Measurements from ENCODE around the gene L1TD1. TPM values are rescaled to one million over a fixed set of nuclear protein-coding genes. Genes with fewer than 3 reads are reported as not detected.
"Not testable (repeated sequence)": the region's sequence is repeated elsewhere in the genome, so short reads cannot be mapped to it uniquely, and the experiment has no call there.

The L1TD1 gene
- polyA plus RNA-seq, 1 donor (not counting 4 experiments of a cell fraction or from before 2014, with no cell fraction given): 0.24 TPM

DNA sequence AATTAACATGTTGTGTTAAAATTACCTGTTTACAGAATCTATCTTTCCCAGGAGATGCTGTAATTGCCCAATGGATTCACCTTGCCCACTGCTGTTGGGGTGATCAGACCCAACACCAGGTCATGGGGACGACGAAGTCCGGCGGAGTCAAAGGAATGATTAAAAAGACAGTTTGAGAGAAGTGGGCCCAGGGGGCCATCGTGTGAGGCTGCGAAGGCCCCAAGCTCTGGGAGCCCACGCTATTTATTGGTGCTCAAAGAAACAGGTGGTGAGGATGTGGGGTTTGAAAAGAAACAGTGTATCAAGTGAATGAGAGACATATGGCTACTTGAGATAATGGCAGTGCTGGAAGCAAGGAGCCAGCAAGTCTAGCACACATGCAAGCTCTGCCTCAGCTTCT lies 16.3 kb upstream of the L1TD1 start:
- dilution Hi-C loops (cut with MboI; ENCODE audit: extremely low pct_ligation_motif_present, low sequenced_read_pairs): no loop called here
- DNase-seq (ENCODE audit: low read depth, low spot score) (no peak), FAIRE-seq (no peak)
- peaks cover 12% of the 10 kb centered on the region for H3K4me1 ChIP-seq (ENCODE audit: control insufficient read depth, extremely low read depth, insufficient read depth, low read length)
- H3K4me3 ChIP-seq (ENCODE audit: control insufficient read depth in 2 of 3, extremely low read depth in 1 of 3, insufficient read depth in 2 of 3, low read depth in 1 of 3, low read length in 3 of 3): no peak overlapping the region
- no peak overlapping the region for H2AFZ ChIP-seq (ENCODE audit: control insufficient read depth, low read length)
- H3K9me1 ChIP-seq (ENCODE audit: control insufficient read depth, extremely low read depth, insufficient read depth, low read length): no peaks in the 10 kb centered on the region
- H3K27me3 ChIP-seq (ENCODE audit: control insufficient read depth, extremely low read depth, insufficient read depth, low read length): no peaks in the 10 kb centered on the region
- H3K27ac ChIP-seq (ENCODE audit: control insufficient read depth, insufficient read depth, low read length): no peak overlapping the region
- H3K9me3 ChIP-seq (ENCODE audit: control insufficient read depth, low read depth, low read length): no peaks in the 10 kb centered on the region
- no peaks in the 10 kb centered on the region for H3K36me3 ChIP-seq (ENCODE audit: control insufficient read depth in 2 of 2, extremely low read depth in 1 of 2, insufficient read depth in 2 of 2, low read length in 2 of 2)
- H4K20me1 ChIP-seq (ENCODE audit: control insufficient read depth, extremely low read depth, insufficient read depth, low read length): no peaks in the 10 kb centered on the region
- TF ChIP-seq, protein P1, sequence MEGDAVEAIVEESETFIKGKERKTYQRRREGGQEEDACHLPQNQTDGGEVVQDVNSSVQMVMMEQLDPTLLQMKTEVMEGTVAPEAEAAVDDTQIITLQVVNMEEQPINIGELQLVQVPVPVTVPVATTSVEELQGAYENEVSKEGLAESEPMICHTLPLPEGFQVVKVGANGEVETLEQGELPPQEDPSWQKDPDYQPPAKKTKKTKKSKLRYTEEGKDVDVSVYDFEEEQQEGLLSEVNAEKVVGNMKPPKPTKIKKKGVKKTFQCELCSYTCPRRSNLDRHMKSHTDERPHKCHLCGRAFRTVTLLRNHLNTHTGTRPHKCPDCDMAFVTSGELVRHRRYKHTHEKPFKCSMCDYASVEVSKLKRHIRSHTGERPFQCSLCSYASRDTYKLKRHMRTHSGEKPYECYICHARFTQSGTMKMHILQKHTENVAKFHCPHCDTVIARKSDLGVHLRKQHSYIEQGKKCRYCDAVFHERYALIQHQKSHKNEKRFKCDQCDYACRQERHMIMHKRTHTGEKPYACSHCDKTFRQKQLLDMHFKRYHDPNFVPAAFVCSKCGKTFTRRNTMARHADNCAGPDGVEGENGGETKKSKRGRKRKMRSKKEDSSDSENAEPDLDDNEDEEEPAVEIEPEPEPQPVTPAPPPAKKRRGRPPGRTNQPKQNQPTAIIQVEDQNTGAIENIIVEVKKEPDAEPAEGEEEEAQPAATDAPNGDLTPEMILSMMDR (optimal IDR thresholded peaks at IDR 0.05 in 1 of 3, IDR thresholded peaks at IDR 0.05 in 1 of 3, conservative IDR thresholded peaks at IDR 0.05 in 1 of 3; ENCODE audit: extremely low read depth in 1 of 3, insufficient read depth in 2 of 3, low read length in 3 of 3): no peak
- no peak for TF ChIP-seq EZH2 (IDR thresholded peaks at IDR 0.05; ENCODE audit: low read length)
- no peak overlapping the region for H3K4me2 ChIP-seq (ENCODE audit: control insufficient read depth, extremely low read depth, insufficient read depth, low read depth, low read length)
- H3K9ac ChIP-seq (ENCODE audit: control insufficient read depth, extremely low read depth, insufficient read depth, low read length): no peak overlapping the region
- no peaks in the 10 kb centered on the region for H3K79me2 ChIP-seq (ENCODE audit: control insufficient read depth, insufficient read depth, low read length)

DNA sequence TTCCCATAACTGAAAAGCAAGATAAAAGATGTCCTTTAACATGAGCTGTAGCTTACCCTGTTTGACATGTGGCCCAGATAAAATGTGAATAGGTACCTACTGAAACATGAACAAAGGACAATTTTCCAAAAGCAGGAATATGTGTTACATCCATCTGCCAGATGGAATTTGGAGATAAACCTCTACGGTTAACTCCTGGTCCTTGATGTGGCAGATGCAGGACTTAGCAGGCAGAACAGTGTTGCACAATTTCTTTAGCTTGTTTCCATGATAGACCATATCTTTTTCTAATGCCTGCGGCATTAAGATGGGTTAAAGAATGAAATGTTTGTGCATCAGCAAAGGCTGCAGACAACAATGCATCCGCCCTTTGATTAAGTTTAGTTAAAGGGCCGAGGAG lies 14.6 kb upstream of the L1TD1 start:
- H3K4me3 ChIP-seq (ENCODE audit: control insufficient read depth in 2 of 3, extremely low read depth in 1 of 3, insufficient read depth in 2 of 3, low read depth in 1 of 3, low read length in 3 of 3); H3K79me2 ChIP-seq (ENCODE audit: control insufficient read depth, insufficient read depth, low read length); H3K9me1 ChIP-seq (ENCODE audit: control insufficient read depth, extremely low read depth, insufficient read depth, low read length); dilution Hi-C loops (cut with MboI; ENCODE audit: extremely low pct_ligation_motif_present, low sequenced_read_pairs); H3K27me3 ChIP-seq (ENCODE audit: control insufficient read depth, extremely low read depth, insufficient read depth, low read length); H3K9me3 ChIP-seq (ENCODE audit: control insufficient read depth, low read depth, low read length); H3K36me3 ChIP-seq (ENCODE audit: control insufficient read depth in 2 of 2, extremely low read depth in 1 of 2, insufficient read depth in 2 of 2, low read length in 2 of 2); H2AFZ ChIP-seq (ENCODE audit: control insufficient read depth, low read length); H4K20me1 ChIP-seq (ENCODE audit: control insufficient read depth, extremely low read depth, insufficient read depth, low read length); FAIRE-seq; H3K9ac ChIP-seq (ENCODE audit: control insufficient read depth, extremely low read depth, insufficient read depth, low read length); H3K27ac ChIP-seq (ENCODE audit: control insufficient read depth, insufficient read depth, low read length): not testable (repeated sequence)
- Histone ChIP-seq H3K4me2 (ENCODE audit: control insufficient read depth, extremely low read depth, insufficient read depth, low read depth, low read length) (peak overlapping the region; percentile 51), H3K4me1 (ENCODE audit: control insufficient read depth, extremely low read depth, insufficient read depth, low read length) (peaks cover 12% of the 10 kb centered on the region)
- DNase-seq (ENCODE audit: low read depth, low spot score): peak; percentile 4

DNA sequence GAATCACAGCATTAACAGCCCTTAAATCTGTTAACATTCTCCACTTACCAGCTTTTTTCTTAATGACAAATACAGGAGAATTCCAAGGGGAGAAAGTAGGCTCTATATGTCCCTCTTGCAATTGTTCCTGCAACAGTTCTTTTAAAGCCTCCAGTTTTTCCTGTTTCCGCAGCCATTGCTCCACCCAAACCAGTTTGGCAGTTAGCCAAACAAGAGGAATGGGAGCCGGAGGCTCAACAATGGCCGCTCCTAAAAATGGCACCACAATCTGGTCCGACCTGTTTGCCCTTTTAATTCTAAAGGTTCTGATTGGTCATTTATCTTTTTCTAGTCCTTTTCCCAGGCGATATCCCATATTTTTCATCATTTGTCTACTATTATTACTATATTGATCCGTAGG lies 14.0 kb upstream of the L1TD1 start:
- H3K9ac ChIP-seq (ENCODE audit: control insufficient read depth, extremely low read depth, insufficient read depth, low read length): no peak overlapping the region
- no peaks in the 10 kb centered on the region for H4K20me1 ChIP-seq (ENCODE audit: control insufficient read depth, extremely low read depth, insufficient read depth, low read length)
- H3K27ac ChIP-seq (ENCODE audit: control insufficient read depth, insufficient read depth, low read length): no peak overlapping the region
- H2AFZ ChIP-seq (ENCODE audit: control insufficient read depth, low read length): no peak overlapping the region
- H3K4me3 ChIP-seq (ENCODE audit: control insufficient read depth in 2 of 3, extremely low read depth in 1 of 3, insufficient read depth in 2 of 3, low read depth in 1 of 3, low read length in 3 of 3): no peak overlapping the region
- H3K4me1 ChIP-seq (ENCODE audit: control insufficient read depth, extremely low read depth, insufficient read depth, low read length): peaks cover 12% of the 10 kb centered on the region
- FAIRE-seq: no peak
- H3K27me3 ChIP-seq (ENCODE audit: control insufficient read depth, extremely low read depth, insufficient read depth, low read length): no peaks in the 10 kb centered on the region
- peak overlapping the region; percentile 51 for H3K4me2 ChIP-seq (ENCODE audit: control insufficient read depth, extremely low read depth, insufficient read depth, low read depth, low read length)
- dilution Hi-C loops (cut with MboI; ENCODE audit: extremely low pct_ligation_motif_present, low sequenced_read_pairs): no loop called here
- H3K36me3 ChIP-seq (ENCODE audit: control insufficient read depth in 2 of 2, extremely low read depth in 1 of 2, insufficient read depth in 2 of 2, low read length in 2 of 2): no peaks in the 10 kb centered on the region
- DNase-seq (ENCODE audit: low read depth, low spot score): no peak
- H3K9me1 ChIP-seq (ENCODE audit: control insufficient read depth, extremely low read depth, insufficient read depth, low read length): no peaks in the 10 kb centered on the region
- H3K9me3 ChIP-seq (ENCODE audit: control insufficient read depth, low read depth, low read length): no peaks in the 10 kb centered on the region
- no peak for TF ChIP-seq EZH2 (IDR thresholded peaks at IDR 0.05; ENCODE audit: low read length)
- TF ChIP-seq, protein P1 (optimal IDR thresholded peaks at IDR 0.05 in 1 of 3, IDR thresholded peaks at IDR 0.05 in 1 of 3, conservative IDR thresholded peaks at IDR 0.05 in 1 of 3; ENCODE audit: extremely low read depth in 1 of 3, insufficient read depth in 2 of 3, low read length in 3 of 3): no peak
- H3K79me2 ChIP-seq (ENCODE audit: control insufficient read depth, insufficient read depth, low read length): no peaks in the 10 kb centered on the region

All from keratinocyte (primary cell).